Measurements from ENCODE around the gene ADH1B.

GRCh38 chr4:99315839-99316238 is 5.4 kb downstream of the ADH1B start:
- TF ChIP-seq CTCF (IDR thresholded peaks at IDR 0.05) (no peak), POLR2A (IDR thresholded peaks at IDR 0.05) (no peak)
